Measurements from ENCODE around the gene ECT2L. TPM values are rescaled to one million over a fixed set of nuclear protein-coding genes. Genes with fewer than 3 reads are reported as not detected.

The ECT2L gene
- total RNA-seq, 1 donor from 2014 or later = not detected

GRCh38 chr6:138830248-138830647, 34.4 kb downstream of the ECT2L start:
- TF ChIP-seq, protein P1, sequence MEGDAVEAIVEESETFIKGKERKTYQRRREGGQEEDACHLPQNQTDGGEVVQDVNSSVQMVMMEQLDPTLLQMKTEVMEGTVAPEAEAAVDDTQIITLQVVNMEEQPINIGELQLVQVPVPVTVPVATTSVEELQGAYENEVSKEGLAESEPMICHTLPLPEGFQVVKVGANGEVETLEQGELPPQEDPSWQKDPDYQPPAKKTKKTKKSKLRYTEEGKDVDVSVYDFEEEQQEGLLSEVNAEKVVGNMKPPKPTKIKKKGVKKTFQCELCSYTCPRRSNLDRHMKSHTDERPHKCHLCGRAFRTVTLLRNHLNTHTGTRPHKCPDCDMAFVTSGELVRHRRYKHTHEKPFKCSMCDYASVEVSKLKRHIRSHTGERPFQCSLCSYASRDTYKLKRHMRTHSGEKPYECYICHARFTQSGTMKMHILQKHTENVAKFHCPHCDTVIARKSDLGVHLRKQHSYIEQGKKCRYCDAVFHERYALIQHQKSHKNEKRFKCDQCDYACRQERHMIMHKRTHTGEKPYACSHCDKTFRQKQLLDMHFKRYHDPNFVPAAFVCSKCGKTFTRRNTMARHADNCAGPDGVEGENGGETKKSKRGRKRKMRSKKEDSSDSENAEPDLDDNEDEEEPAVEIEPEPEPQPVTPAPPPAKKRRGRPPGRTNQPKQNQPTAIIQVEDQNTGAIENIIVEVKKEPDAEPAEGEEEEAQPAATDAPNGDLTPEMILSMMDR (conservative IDR thresholded peaks at IDR 0.05) = no peak
- H3K4me1 Mint-ChIP-seq = no peaks in the 10 kb centered on the region
- H3K9me3 Mint-ChIP-seq = peaks cover 2% of the 10 kb centered on the region
- DNase-seq (ENCODE audit: low read depth, low spot score) = no peak
- H3K27ac Mint-ChIP-seq (ENCODE audit: unreplicated experiment) = no peak overlapping the region
- no peaks in the 10 kb centered on the region for H3K27me3 Mint-ChIP-seq (ENCODE audit: low read depth)
- H3K4me3 Mint-ChIP-seq = no peak overlapping the region
- H3K36me3 Mint-ChIP-seq (ENCODE audit: low read depth) = no peaks in the 10 kb centered on the region

GRCh38 chr6:138832182-138832581, 36.3 kb downstream of the ECT2L start:
- H3K27ac Mint-ChIP-seq (ENCODE audit: unreplicated experiment) = no peak overlapping the region
- no peaks in the 10 kb centered on the region for H3K36me3 Mint-ChIP-seq (ENCODE audit: low read depth)
- H3K9me3 Mint-ChIP-seq = no peaks in the 10 kb centered on the region
- no peaks in the 10 kb centered on the region for H3K4me1 Mint-ChIP-seq
- no peak overlapping the region for H3K4me3 Mint-ChIP-seq
- no peaks in the 10 kb centered on the region for H3K27me3 Mint-ChIP-seq (ENCODE audit: low read depth)
- TF ChIP-seq, protein P1 (conservative IDR thresholded peaks at IDR 0.05) = no peak
- DNase-seq (ENCODE audit: low read depth, low spot score) = no peak

- Mint-ChIP-seq H3K9me3 (no peaks in the 10 kb centered on the region), H3K36me3 (ENCODE audit: low read depth) (no peaks in the 10 kb centered on the region), H3K27ac (ENCODE audit: unreplicated experiment) (no peak overlapping the region), H3K4me1 (no peaks in the 10 kb centered on the region), H3K4me3 (no peak overlapping the region), H3K27me3 (ENCODE audit: low read depth) (no peaks in the 10 kb centered on the region)
- no peak for DNase-seq (ENCODE audit: low read depth, low spot score)
- TF ChIP-seq, protein P1 (conservative IDR thresholded peaks at IDR 0.05) = no peak
Measured at GRCh38 chr6:138833816-138834539, 38.1 kb downstream of the ECT2L start.

GRCh38 chr6:138837246-138837645, 41.4 kb downstream of the ECT2L start:
- Mint-ChIP-seq H3K4me1 (no peaks in the 10 kb centered on the region), H3K27ac (ENCODE audit: unreplicated experiment) (peak overlapping the region; percentile 0), H3K27me3 (ENCODE audit: low read depth) (no peaks in the 10 kb centered on the region), H3K9me3 (peaks cover 2% of the 10 kb centered on the region), H3K36me3 (ENCODE audit: low read depth) (no peaks in the 10 kb centered on the region), H3K4me3 (no peak overlapping the region)
- TF ChIP-seq, protein P1 (conservative IDR thresholded peaks at IDR 0.05) = no peak
- DNase-seq (ENCODE audit: low read depth, low spot score) = no peak

GRCh38 chr6:138844192-138844591, 48.3 kb downstream of the ECT2L start:
- no peak overlapping the region for H3K27ac Mint-ChIP-seq (ENCODE audit: unreplicated experiment)
- H3K36me3 Mint-ChIP-seq (ENCODE audit: low read depth) = no peaks in the 10 kb centered on the region
- H3K27me3 Mint-ChIP-seq (ENCODE audit: low read depth) = no peaks in the 10 kb centered on the region
- peaks cover 4% of the 10 kb centered on the region for H3K4me1 Mint-ChIP-seq
- no peak for DNase-seq (ENCODE audit: low read depth, low spot score)
- TF ChIP-seq, protein P1 (conservative IDR thresholded peaks at IDR 0.05) = no peak
- peaks cover 2% of the 10 kb centered on the region for H3K9me3 Mint-ChIP-seq
- no peak overlapping the region for H3K4me3 Mint-ChIP-seq
